ENCODE data around the gene LAMA4.

Gene LAMA4

DNA sequence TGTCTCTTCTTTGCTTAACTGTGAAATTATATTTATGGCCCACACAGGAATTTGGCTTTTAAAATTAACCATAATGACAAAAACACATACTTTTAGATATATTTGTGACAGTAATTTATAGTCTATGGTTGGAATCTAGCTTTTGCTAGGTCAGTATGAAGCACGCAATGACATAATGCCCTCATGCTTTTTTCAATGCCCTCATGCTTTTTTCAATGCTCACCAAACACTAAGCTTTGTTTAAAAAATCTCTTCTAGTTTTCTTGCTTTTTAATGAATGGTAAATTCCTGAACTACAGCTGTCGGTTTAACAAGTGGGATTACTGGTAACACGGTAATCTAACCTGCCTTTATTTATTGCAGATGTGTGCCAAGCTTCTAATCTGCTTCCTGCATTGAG, 187.8 kb downstream of the LAMA4 start:
- TF ChIP-seq, protein P1, sequence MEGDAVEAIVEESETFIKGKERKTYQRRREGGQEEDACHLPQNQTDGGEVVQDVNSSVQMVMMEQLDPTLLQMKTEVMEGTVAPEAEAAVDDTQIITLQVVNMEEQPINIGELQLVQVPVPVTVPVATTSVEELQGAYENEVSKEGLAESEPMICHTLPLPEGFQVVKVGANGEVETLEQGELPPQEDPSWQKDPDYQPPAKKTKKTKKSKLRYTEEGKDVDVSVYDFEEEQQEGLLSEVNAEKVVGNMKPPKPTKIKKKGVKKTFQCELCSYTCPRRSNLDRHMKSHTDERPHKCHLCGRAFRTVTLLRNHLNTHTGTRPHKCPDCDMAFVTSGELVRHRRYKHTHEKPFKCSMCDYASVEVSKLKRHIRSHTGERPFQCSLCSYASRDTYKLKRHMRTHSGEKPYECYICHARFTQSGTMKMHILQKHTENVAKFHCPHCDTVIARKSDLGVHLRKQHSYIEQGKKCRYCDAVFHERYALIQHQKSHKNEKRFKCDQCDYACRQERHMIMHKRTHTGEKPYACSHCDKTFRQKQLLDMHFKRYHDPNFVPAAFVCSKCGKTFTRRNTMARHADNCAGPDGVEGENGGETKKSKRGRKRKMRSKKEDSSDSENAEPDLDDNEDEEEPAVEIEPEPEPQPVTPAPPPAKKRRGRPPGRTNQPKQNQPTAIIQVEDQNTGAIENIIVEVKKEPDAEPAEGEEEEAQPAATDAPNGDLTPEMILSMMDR (conservative IDR thresholded peaks at IDR 0.05; ENCODE audit: low read length): no peak
- no peak overlapping the region for H3K4me3 ChIP-seq (ENCODE audit: low read length)
- no peak for DNase-seq (ENCODE audit: low read depth)

DNA sequence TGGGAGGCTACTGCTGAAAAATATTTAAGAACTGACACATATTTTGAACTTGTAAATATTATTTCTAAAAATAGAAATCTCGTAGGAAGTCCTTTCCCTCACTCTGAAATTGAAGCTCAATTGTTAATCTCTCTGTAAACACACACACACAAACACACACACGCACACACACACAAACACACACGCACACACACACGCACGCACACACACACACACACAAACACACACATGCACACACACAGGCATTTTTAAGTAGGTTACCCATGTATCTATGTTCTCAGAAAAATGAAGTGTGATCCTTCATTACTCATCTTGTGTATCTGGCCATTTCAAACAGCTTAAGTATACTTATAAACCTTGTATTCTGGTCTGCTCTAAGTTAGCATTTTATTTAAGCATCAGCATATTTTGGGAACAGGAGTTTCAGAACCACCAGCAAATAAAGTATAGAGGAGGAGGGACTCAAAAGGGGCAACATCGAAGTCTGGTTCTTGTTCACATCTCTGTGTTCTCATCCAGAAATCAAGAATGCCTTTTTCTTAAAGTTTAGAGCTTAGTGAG, 188.9 kb downstream of the LAMA4 start:
- TF ChIP-seq, protein P1 (conservative IDR thresholded peaks at IDR 0.05; ENCODE audit: low read length): no peak
- no peak overlapping the region for H3K4me3 ChIP-seq (ENCODE audit: low read length)
- DNase-seq (ENCODE audit: low read depth): no peak

DNA sequence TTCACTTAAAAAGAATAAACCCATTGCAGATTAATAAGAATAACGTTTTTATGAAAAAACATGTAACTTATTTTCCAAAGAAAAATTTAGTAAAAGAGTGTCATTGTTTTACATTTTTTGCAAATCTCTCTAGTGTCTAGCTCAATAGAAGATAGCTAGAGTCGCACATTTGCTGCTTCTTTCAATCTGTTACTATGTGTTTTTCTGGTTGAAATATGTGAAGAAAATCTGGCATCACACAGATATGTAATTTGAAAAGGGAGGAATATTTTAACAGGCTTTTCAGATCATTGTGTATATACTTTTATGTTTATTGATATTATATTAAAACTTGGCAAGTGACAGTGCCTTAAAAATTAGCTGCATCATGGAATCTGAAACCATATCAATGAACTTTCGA, 191.4 kb downstream of the LAMA4 start:
- DNase-seq (ENCODE audit: low read depth): no peak
- TF ChIP-seq, protein P1 (conservative IDR thresholded peaks at IDR 0.05; ENCODE audit: low read length): no peak
- no peak overlapping the region for H3K4me3 ChIP-seq (ENCODE audit: low read length)

- TF ChIP-seq, protein P1 (conservative IDR thresholded peaks at IDR 0.05; ENCODE audit: low read length): no peak
- no peak for DNase-seq (ENCODE audit: low read depth)
Observed at GRCh38 chr6:112061605-112062004, 192.8 kb downstream of the LAMA4 start.

More at GRCh38 chr6:112061605-112062004, 192.8 kb downstream of the LAMA4 start:
- H3K4me3 ChIP-seq (ENCODE audit: low read length): no peak overlapping the region

Data from AG10803 (cell line).